ENCODE measurements around the gene UBALD2. TPM values are rescaled to one million over a fixed set of nuclear protein-coding genes. Genes with fewer than 3 reads are reported as not detected.
A peak's percentile ranks its signal among the peaks of the same experiment; 100 is the strongest.

UBALD2 gene
- total and polyA plus RNA-seq, 5 donors from 2014 or later, result 3.9 to 247 (median 8.5) TPM

GRCh38 chr17:76233588-76234353 is 31.4 kb upstream of the UBALD2 start:
- Mint-ChIP-seq H3K4me3 (no peak overlapping the region), H3K36me3 (peaks cover 6% of the 10 kb centered on the region), H3K9me3 (peaks cover 0 to 2% (median 0%) of the 10 kb centered on the region in 7 donors), H3K4me1 (peaks cover 24 to 48% (median 33%) of the 10 kb centered on the region in 4 donors), H3K27ac (peak overlapping the region in 2 of 3 donors; percentile 21 to 58), H3K27me3 (peaks cover 17% of the 10 kb centered on the region)
- Histone ChIP-seq H3K4me1 (ENCODE audit: control insufficient read depth, insufficient read depth, low read length, poor library complexity, severe bottlenecking) (peaks cover 2% of the 10 kb centered on the region), H3K27ac (ENCODE audit: insufficient read depth, low read length, poor library complexity, severe bottlenecking) (no peak overlapping the region), H3K9me3 (ENCODE audit: control insufficient read depth in 2 of 2, low read length in 2 of 2) (no peaks in the 10 kb centered on the region), H3K4me3 (ENCODE audit: low read depth, low read length) (peak overlapping the region; percentile 24), H3K27me3 (ENCODE audit: control insufficient read depth, insufficient read depth, low read length) (no peaks in the 10 kb centered on the region), H3K36me3 (ENCODE audit: control insufficient read depth, insufficient read depth, low read length) (no peaks in the 10 kb centered on the region)
- no peak for ATAC-seq (ENCODE audit: low read depth in 2 of 2)
- DNase-seq, result no peak

- Histone ChIP-seq H3K4me3 (ENCODE audit: low read depth, low read length) (peak overlapping the region; percentile 24), H3K27me3 (ENCODE audit: control insufficient read depth, insufficient read depth, low read length) (no peaks in the 10 kb centered on the region), H3K36me3 (ENCODE audit: control insufficient read depth, insufficient read depth, low read length) (no peaks in the 10 kb centered on the region), H3K27ac (ENCODE audit: insufficient read depth, low read length, poor library complexity, severe bottlenecking) (no peak overlapping the region), H3K4me1 (ENCODE audit: control insufficient read depth, insufficient read depth, low read length, poor library complexity, severe bottlenecking) (peaks cover 7% of the 10 kb centered on the region), H3K9me3 (ENCODE audit: control insufficient read depth in 2 of 2, low read length in 2 of 2) (no peaks in the 10 kb centered on the region)
- H3K36me3 Mint-ChIP-seq, result peaks cover 3% of the 10 kb centered on the region
- DNase-seq (peak in 1 of 3 donors; percentile 29), ATAC-seq (ENCODE audit: low read depth in 2 of 2) (no peak)
- peaks cover 25 to 49% (median 32%) of the 10 kb centered on the region in 4 donors for H3K4me1 Mint-ChIP-seq
- H3K27ac Mint-ChIP-seq, result peak overlapping the region; percentile 55 to 77 (median 58)
- H3K4me3 Mint-ChIP-seq, result peak overlapping the region in 1 of 4 donors; percentile 61
- H3K27me3 Mint-ChIP-seq, result peaks cover 12% of the 10 kb centered on the region
- peaks cover 0 to 1% (median 0%) of the 10 kb centered on the region in 7 donors for H3K9me3 Mint-ChIP-seq
Observed at GRCh38 chr17:76234354-76234679, 30.8 kb upstream of the UBALD2 start.

GRCh38 chr17:76235883-76236282 is 29.3 kb upstream of the UBALD2 start:
- no peaks in the 10 kb centered on the region for H3K36me3 ChIP-seq (ENCODE audit: control insufficient read depth, insufficient read depth, low read length)
- H3K27me3 ChIP-seq (ENCODE audit: control insufficient read depth, insufficient read depth, low read length), result no peaks in the 10 kb centered on the region
- H3K9me3 ChIP-seq (ENCODE audit: control insufficient read depth in 2 of 2, low read length in 2 of 2), result no peaks in the 10 kb centered on the region
- H3K27ac ChIP-seq (ENCODE audit: insufficient read depth, low read length, poor library complexity, severe bottlenecking), result peak overlapping the region; percentile 33
- no peak overlapping the region for H3K4me3 ChIP-seq (ENCODE audit: low read depth, low read length)
- no peaks in the 10 kb centered on the region for H3K9me3 Mint-ChIP-seq
- H3K27me3 Mint-ChIP-seq, result peaks cover 9% of the 10 kb centered on the region
- H3K36me3 Mint-ChIP-seq, result peaks cover 3% of the 10 kb centered on the region
- H3K4me1 Mint-ChIP-seq, result peaks cover 24 to 47% (median 31%) of the 10 kb centered on the region in 4 donors
- ATAC-seq (ENCODE audit: low read depth in 2 of 2) (no peak), DNase-seq (no peak)
- peak overlapping the region in 1 of 3 donors; percentile 38 for H3K27ac Mint-ChIP-seq
- H3K4me3 Mint-ChIP-seq, result no peak overlapping the region
- peaks cover 17% of the 10 kb centered on the region for H3K4me1 ChIP-seq (ENCODE audit: control insufficient read depth, insufficient read depth, low read length, poor library complexity, severe bottlenecking)

- Mint-ChIP-seq H3K4me1 (peaks cover 28 to 53% (median 35%) of the 10 kb centered on the region in 4 donors), H3K4me3 (peak overlapping the region in 1 of 4 donors; percentile 68), H3K9me3 (no peaks in the 10 kb centered on the region), H3K27ac (no peak overlapping the region), H3K27me3 (peaks cover 16% of the 10 kb centered on the region), H3K36me3 (peaks cover 2% of the 10 kb centered on the region)
- Histone ChIP-seq H3K4me3 (ENCODE audit: low read depth, low read length) (no peak overlapping the region), H3K27me3 (ENCODE audit: control insufficient read depth, insufficient read depth, low read length) (no peaks in the 10 kb centered on the region), H3K9me3 (ENCODE audit: control insufficient read depth in 2 of 2, low read length in 2 of 2) (no peaks in the 10 kb centered on the region), H3K27ac (ENCODE audit: insufficient read depth, low read length, poor library complexity, severe bottlenecking) (no peak overlapping the region), H3K36me3 (ENCODE audit: control insufficient read depth, insufficient read depth, low read length) (no peaks in the 10 kb centered on the region), H3K4me1 (ENCODE audit: control insufficient read depth, insufficient read depth, low read length, poor library complexity, severe bottlenecking) (peaks cover 22% of the 10 kb centered on the region)
- no peak for DNase-seq
- ATAC-seq (ENCODE audit: low read depth in 2 of 2), result no peak
Observed at GRCh38 chr17:76236603-76237002, 28.5 kb upstream of the UBALD2 start.

GRCh38 chr17:76237859-76238313 is 27.3 kb upstream of the UBALD2 start:
- Histone ChIP-seq H3K27me3 (ENCODE audit: control insufficient read depth, insufficient read depth, low read length) (peaks cover 4% of the 10 kb centered on the region), H3K4me1 (ENCODE audit: control insufficient read depth, insufficient read depth, low read length, poor library complexity, severe bottlenecking) (peaks cover 22% of the 10 kb centered on the region), H3K9me3 (ENCODE audit: control insufficient read depth in 2 of 2, low read length in 2 of 2) (no peaks in the 10 kb centered on the region), H3K36me3 (ENCODE audit: control insufficient read depth, insufficient read depth, low read length) (no peaks in the 10 kb centered on the region), H3K27ac (ENCODE audit: insufficient read depth, low read length, poor library complexity, severe bottlenecking) (peak overlapping the region; percentile 15), H3K4me3 (ENCODE audit: low read depth, low read length) (no peak overlapping the region)
- Mint-ChIP-seq H3K27me3 (peaks cover 20% of the 10 kb centered on the region), H3K36me3 (no peaks in the 10 kb centered on the region), H3K4me1 (peaks cover 25 to 53% (median 33%) of the 10 kb centered on the region in 4 donors), H3K27ac (peak overlapping the region; percentile 49 to 75 (median 73)), H3K4me3 (peak overlapping the region; percentile 77 to 91 (median 88)), H3K9me3 (no peaks in the 10 kb centered on the region)
- ATAC-seq (ENCODE audit: low read depth in 2 of 2), result no peak
- no peak for DNase-seq

GRCh38 chr17:76238847-76239537 is 26.2 kb upstream of the UBALD2 start:
- DNase-seq, result no peak
- peaks cover 17% of the 10 kb centered on the region for H3K27me3 Mint-ChIP-seq

GRCh38 chr17:76239538-76240274 is 25.4 kb upstream of the UBALD2 start:
- Mint-ChIP-seq H3K4me1 (peaks cover 19 to 50% (median 22%) of the 10 kb centered on the region in 4 donors), H3K4me3 (peak overlapping the region; percentile 77 to 93 (median 89)), H3K27me3 (peaks cover 17% of the 10 kb centered on the region), H3K9me3 (no peaks in the 10 kb centered on the region), H3K36me3 (no peaks in the 10 kb centered on the region), H3K27ac (peak overlapping the region; percentile 71 to 93 (median 73))
- H3K27ac ChIP-seq (ENCODE audit: insufficient read depth, low read length, poor library complexity, severe bottlenecking), result peak overlapping the region; percentile 65
- no peaks in the 10 kb centered on the region for H3K9me3 ChIP-seq (ENCODE audit: control insufficient read depth in 2 of 2, low read length in 2 of 2)
- H3K4me1 ChIP-seq (ENCODE audit: control insufficient read depth, insufficient read depth, low read length, poor library complexity, severe bottlenecking), result peaks cover 22% of the 10 kb centered on the region
- DNase-seq (no peak), ATAC-seq (ENCODE audit: low read depth in 2 of 2) (peak in 1 of 2 donors; percentile 4)
- no peaks in the 10 kb centered on the region for H3K36me3 ChIP-seq (ENCODE audit: control insufficient read depth, insufficient read depth, low read length)
- peaks cover 4% of the 10 kb centered on the region for H3K27me3 ChIP-seq (ENCODE audit: control insufficient read depth, insufficient read depth, low read length)
- no peak overlapping the region for H3K4me3 ChIP-seq (ENCODE audit: low read depth, low read length)

More at GRCh38 chr17:76238847-76239537, 26.2 kb upstream of the UBALD2 start:
- Mint-ChIP-seq H3K27ac (peak overlapping the region; percentile 71 to 93 (median 73)), H3K4me3 (peak overlapping the region; percentile 77 to 93 (median 89)), H3K4me1 (peaks cover 25 to 57% (median 29%) of the 10 kb centered on the region in 4 donors), H3K36me3 (no peaks in the 10 kb centered on the region), H3K9me3 (no peaks in the 10 kb centered on the region)
- H3K4me1 ChIP-seq (ENCODE audit: control insufficient read depth, insufficient read depth, low read length, poor library complexity, severe bottlenecking), result peaks cover 22% of the 10 kb centered on the region
- H3K36me3 ChIP-seq (ENCODE audit: control insufficient read depth, insufficient read depth, low read length), result no peaks in the 10 kb centered on the region
- peaks cover 4% of the 10 kb centered on the region for H3K27me3 ChIP-seq (ENCODE audit: control insufficient read depth, insufficient read depth, low read length)
- peak overlapping the region; percentile 65 for H3K27ac ChIP-seq (ENCODE audit: insufficient read depth, low read length, poor library complexity, severe bottlenecking)
- H3K4me3 ChIP-seq (ENCODE audit: low read depth, low read length), result peak overlapping the region; percentile 53
- H3K9me3 ChIP-seq (ENCODE audit: control insufficient read depth in 2 of 2, low read length in 2 of 2), result no peaks in the 10 kb centered on the region
- no peak for ATAC-seq (ENCODE audit: low read depth in 2 of 2)
